Right atrium auricular region (tissue), 2 donors: ENCODE results near the gene SLC7A10. TPM values are rescaled to one million over a fixed set of nuclear protein-coding genes. Genes with fewer than 3 reads are reported as not detected.

Source experiments
- DNase-seq: peaks from one replicate; pipeline ENCODE4 v3.0.0-alpha.2; 2019; ENCODE audit warnings: low spot score
- H3K27ac ChIP-seq, 2 donors: fragments of 200-600 bp; sonication (generic); 1 replicate in 1 of 2; 2 replicates in 1 of 2; pipeline ENCODE4 v1.5.1; 2016 to 2019
- H3K27me3 ChIP-seq, 2 donors: fragments of 200-600 bp; sonication (generic); one replicate each; pipeline versions ENCODE4 v1.5.1 to v1.6.0; 2017 to 2019
- H3K36me3 ChIP-seq: fragments of 200-600 bp; sonication (generic); one replicate; pipeline ENCODE4 v1.5.1; 2016
- H3K4me1 ChIP-seq, 2 donors: fragments of 200-600 bp; sonication (generic); one replicate each; pipeline versions ENCODE4 v1.5.1 to v1.6.0; 2017 to 2019
- H3K4me3 ChIP-seq, 2 donors: fragments of 200-600 bp; sonication (generic); 1 replicate in 1 of 2; 2 replicates in 1 of 2; pipeline ENCODE4 v1.5.1; 2017 to 2019; ENCODE audit warnings: mild to moderate bottlenecking in 1 of 2, moderate library complexity in 1 of 2
- H3K9me3 ChIP-seq, 2 donors: fragments of 200-600 bp; sonication (generic); one replicate each; pipeline ENCODE4 v1.5.1; 2019
- CTCF ChIP-seq, 2 donors: fragments of 200-600 bp; sonication (generic); IDR thresholded peaks; one replicate each; pipeline ENCODE4 v1.5.1; 2019; ENCODE audit warnings: antibody characterized with exemption in 2 of 2
- total RNA-seq, 2 donors: library from RNA; depleted of rRNA; stranded (reverse); fragments of >200 nt; gene quantifications; one replicate each; pipeline ENCODE4 v1.1.0, GENCODE V29; 2016

SLC7A10 gene
- total RNA-seq, 2 donors from 2014 or later: 0.79 TPM; not detected in 1

GRCh38 chr19:33205531-33206260 is 20.0 kb downstream of the SLC7A10 start:
- Histone ChIP-seq H3K4me3 (no peak overlapping the region), H3K4me1 (no peaks in the 10 kb centered on the region), H3K27me3 (no peaks in the 10 kb centered on the region), H3K27ac (no peak overlapping the region), H3K36me3 (peaks cover 7% of the 10 kb centered on the region), H3K9me3 (no peaks in the 10 kb centered on the region)
- no peak for TF ChIP-seq CTCF (IDR thresholded peaks at IDR 0.05)
- DNase-seq: no peak

- H3K36me3 ChIP-seq: peaks cover 7% of the 10 kb centered on the region
- no peak for TF ChIP-seq CTCF (IDR thresholded peaks at IDR 0.05)
- H3K4me3 ChIP-seq: no peak overlapping the region
- no peaks in the 10 kb centered on the region for H3K27me3 ChIP-seq
- H3K9me3 ChIP-seq: no peaks in the 10 kb centered on the region
- no peak for DNase-seq
- no peak overlapping the region for H3K27ac ChIP-seq
- no peaks in the 10 kb centered on the region for H3K4me1 ChIP-seq
Observed at GRCh38 chr19:33205110-33205509, 20.5 kb downstream of the SLC7A10 start.

DNA sequence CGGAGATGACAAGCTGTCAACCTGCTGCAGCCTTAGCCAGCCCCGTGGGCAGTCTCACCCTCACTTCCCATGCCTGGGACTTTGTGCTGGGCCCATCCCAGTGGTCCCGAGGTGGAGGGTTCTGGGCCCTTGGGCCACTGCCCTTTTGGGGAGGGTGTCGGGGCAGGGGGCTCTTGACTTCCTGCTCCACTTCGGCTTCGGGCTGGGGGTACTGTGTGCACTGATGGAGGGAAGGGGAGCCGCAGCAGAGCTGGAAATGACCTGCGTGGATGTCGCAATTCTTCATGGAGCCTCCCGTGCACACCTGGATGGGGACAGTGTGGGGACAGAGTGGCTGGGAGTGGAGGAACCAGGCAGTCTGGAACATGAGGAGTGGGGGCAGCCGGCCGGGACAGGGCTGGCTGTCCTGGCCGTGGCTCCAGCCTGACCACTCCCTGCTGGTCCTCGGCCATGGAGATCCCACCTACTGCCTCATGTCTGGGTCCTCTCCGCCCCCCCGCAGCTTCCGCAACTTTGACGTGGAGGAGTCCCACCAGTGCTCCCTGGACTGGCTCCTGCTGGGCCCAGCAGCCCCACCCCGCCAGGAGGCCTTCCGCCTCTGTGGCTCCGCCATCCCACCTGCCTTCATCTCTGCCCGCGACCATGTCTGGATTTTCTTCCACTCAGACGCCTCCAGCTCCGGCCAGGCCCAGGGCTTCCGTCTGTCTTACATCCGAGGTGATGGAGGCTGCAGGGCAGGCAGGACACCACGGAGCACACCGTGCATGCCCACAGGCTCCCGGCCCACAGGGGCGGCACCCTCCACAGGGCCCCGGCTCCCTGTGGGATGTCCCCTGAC is 21.3 kb downstream of the SLC7A10 start:
- H3K4me3 ChIP-seq: no peak overlapping the region
- no peaks in the 10 kb centered on the region for H3K27me3 ChIP-seq
- no peak overlapping the region for H3K27ac ChIP-seq
- no peak for DNase-seq
- TF ChIP-seq CTCF (IDR thresholded peaks at IDR 0.05): no peak
- no peaks in the 10 kb centered on the region for H3K9me3 ChIP-seq
- H3K36me3 ChIP-seq: peaks cover 7% of the 10 kb centered on the region
- H3K4me1 ChIP-seq: no peaks in the 10 kb centered on the region

- Histone ChIP-seq H3K27me3 (no peaks in the 10 kb centered on the region), H3K9me3 (no peaks in the 10 kb centered on the region), H3K27ac (no peak overlapping the region), H3K36me3 (peaks cover 7% of the 10 kb centered on the region), H3K4me3 (no peak overlapping the region), H3K4me1 (no peaks in the 10 kb centered on the region)
- no peak for TF ChIP-seq CTCF (IDR thresholded peaks at IDR 0.05)
- no peak for DNase-seq
Observed at GRCh38 chr19:33203529-33203928, 22.1 kb downstream of the SLC7A10 start.

- Histone ChIP-seq H3K27ac (no peak overlapping the region), H3K27me3 (no peaks in the 10 kb centered on the region), H3K9me3 (no peaks in the 10 kb centered on the region), H3K4me1 (no peaks in the 10 kb centered on the region), H3K4me3 (no peak overlapping the region), H3K36me3 (peaks cover 7% of the 10 kb centered on the region)
- TF ChIP-seq CTCF (IDR thresholded peaks at IDR 0.05): no peak
- DNase-seq: no peak
Observed at GRCh38 chr19:33202546-33203507, 22.8 kb downstream of the SLC7A10 start.
